Parathyroid adenoma (tissue), 2 donors: Measurements from ENCODE around the gene PPM1H.

Experiments used
- H2AFZ ChIP-seq: fragments of 300-600 bp; sonication (generic); one replicate; pipeline ENCODE4 v1.7.0; 2017; ENCODE audit warnings: antibody characterized with exemption, mild to moderate bottlenecking
- H3K27ac ChIP-seq: fragments of 300-600 bp; sonication (generic); one replicate; pipeline ENCODE4 v1.7.0; 2017
- H3K27me3 ChIP-seq: fragments of 300-600 bp; sonication (generic); one replicate; pipeline ENCODE4 v1.7.0; 2017; ENCODE audit warnings: low read length; ENCODE audit not compliant: control insufficient read depth, insufficient read depth
- H3K36me3 ChIP-seq: fragments of 300-600 bp; sonication (generic); one replicate; pipeline ENCODE4 v1.7.0; 2017; ENCODE audit warnings: low read length; ENCODE audit not compliant: control insufficient read depth, insufficient read depth
- H3K4me1 ChIP-seq: fragments of 300-600 bp; sonication (generic); one replicate; pipeline ENCODE4 v1.7.0; 2017; ENCODE audit warnings: control low read depth
- H3K4me2 ChIP-seq: fragments of 300-600 bp; sonication (generic); one replicate; pipeline ENCODE4 v1.7.0; 2017; ENCODE audit warnings: low read length
- H3K4me3 ChIP-seq: fragments of 300-600 bp; sonication (generic); one replicate; pipeline ENCODE4 v1.7.0; 2017; ENCODE audit warnings: low read depth, low read length
- H3K79me2 ChIP-seq: fragments of 300-600 bp; sonication (generic); one replicate; pipeline ENCODE4 v1.7.0; 2017; ENCODE audit warnings: control low read depth
- H3K9ac ChIP-seq: fragments of 300-600 bp; sonication (generic); one replicate; pipeline ENCODE4 v1.7.0; 2017; ENCODE audit warnings: mild to moderate bottlenecking
- H3K9me3 ChIP-seq: fragments of 300-600 bp; sonication (generic); one replicate; pipeline ENCODE4 v1.7.0; 2017; ENCODE audit warnings: low read length; ENCODE audit not compliant: control insufficient read depth
- TF ChIP-seq, protein P1 (sequence below): fragments of 300-600 bp; sonication (generic); IDR thresholded peaks from one replicate; pipeline ENCODE4 v1.7.0; 2017; ENCODE audit warnings: antibody characterized with exemption, mild to moderate bottlenecking
- donor health status: primary hyperparathyroidism.

PPM1H gene

DNA sequence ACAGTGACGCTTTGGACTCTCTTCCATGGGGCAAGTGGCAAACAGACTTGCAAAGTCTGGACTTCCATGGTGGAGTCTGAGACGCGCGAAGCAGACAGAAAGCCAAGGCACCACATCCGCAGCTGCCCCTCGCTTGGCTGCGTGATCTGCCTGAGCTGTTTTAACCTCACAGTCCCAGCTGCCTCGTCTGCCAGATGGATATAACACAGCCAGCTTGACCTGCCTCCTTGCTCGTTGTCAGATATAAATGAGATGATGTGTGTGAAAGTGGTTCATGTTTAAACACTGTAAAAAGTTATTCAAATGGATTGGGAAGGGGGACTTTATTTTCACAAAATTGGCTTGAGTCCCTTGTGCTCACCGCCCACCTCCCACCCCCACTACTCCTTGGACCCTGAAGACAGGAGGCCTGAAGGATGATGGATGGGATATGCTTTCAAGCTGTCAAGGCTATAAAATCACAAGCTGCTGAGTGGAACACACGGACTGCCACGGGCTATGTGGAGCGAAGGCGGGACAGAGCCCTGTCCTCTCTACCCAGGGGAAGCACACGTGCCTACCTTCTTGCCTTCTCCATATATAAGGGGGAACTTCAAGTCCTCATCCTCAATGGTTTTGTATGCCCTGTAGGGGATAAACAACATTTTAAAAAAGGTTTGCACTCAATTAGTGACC, 241.4 kb downstream of the PPM1H start:
- TF ChIP-seq, protein P1, sequence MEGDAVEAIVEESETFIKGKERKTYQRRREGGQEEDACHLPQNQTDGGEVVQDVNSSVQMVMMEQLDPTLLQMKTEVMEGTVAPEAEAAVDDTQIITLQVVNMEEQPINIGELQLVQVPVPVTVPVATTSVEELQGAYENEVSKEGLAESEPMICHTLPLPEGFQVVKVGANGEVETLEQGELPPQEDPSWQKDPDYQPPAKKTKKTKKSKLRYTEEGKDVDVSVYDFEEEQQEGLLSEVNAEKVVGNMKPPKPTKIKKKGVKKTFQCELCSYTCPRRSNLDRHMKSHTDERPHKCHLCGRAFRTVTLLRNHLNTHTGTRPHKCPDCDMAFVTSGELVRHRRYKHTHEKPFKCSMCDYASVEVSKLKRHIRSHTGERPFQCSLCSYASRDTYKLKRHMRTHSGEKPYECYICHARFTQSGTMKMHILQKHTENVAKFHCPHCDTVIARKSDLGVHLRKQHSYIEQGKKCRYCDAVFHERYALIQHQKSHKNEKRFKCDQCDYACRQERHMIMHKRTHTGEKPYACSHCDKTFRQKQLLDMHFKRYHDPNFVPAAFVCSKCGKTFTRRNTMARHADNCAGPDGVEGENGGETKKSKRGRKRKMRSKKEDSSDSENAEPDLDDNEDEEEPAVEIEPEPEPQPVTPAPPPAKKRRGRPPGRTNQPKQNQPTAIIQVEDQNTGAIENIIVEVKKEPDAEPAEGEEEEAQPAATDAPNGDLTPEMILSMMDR: no peak

DNA sequence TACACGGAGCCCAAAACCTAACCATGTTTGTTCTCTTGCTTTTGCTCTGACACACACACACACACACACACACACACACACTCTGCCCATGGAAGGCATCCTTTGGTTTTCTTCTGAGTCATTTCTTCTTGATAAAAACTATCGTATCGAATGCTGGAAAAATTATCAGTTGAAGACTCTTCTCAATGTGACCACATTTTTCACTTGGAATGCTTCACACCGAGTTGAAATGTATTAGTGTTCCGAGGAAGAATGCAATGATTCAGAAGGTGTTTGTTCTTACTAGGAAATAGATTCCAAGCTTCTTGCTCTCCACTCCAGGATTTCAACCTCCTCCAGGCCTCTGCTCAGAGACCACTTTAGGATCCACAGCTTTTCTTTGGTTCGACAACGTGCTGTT, 242.1 kb downstream of the PPM1H start:
- Histone ChIP-seq H3K4me1 (no peaks in the 10 kb centered on the region), H3K9ac (no peak overlapping the region), H3K4me2 (no peak overlapping the region), H3K27me3 (no peaks in the 10 kb centered on the region), H3K27ac (no peak overlapping the region), H3K4me3 (no peak overlapping the region), H3K79me2 (no peaks in the 10 kb centered on the region), H2AFZ (no peak overlapping the region), H3K36me3 (no peaks in the 10 kb centered on the region), H3K9me3 (no peaks in the 10 kb centered on the region)
- TF ChIP-seq, protein P1: no peak

More for the DNA sequence above, 241.4 kb downstream of the PPM1H start:
- Histone ChIP-seq H3K4me3 (no peak overlapping the region), H3K27me3 (no peaks in the 10 kb centered on the region), H3K36me3 (no peaks in the 10 kb centered on the region), H3K27ac (no peak overlapping the region), H2AFZ (no peak overlapping the region), H3K4me1 (no peaks in the 10 kb centered on the region), H3K79me2 (no peaks in the 10 kb centered on the region), H3K9ac (no peak overlapping the region), H3K4me2 (no peak overlapping the region), H3K9me3 (no peaks in the 10 kb centered on the region)

DNA sequence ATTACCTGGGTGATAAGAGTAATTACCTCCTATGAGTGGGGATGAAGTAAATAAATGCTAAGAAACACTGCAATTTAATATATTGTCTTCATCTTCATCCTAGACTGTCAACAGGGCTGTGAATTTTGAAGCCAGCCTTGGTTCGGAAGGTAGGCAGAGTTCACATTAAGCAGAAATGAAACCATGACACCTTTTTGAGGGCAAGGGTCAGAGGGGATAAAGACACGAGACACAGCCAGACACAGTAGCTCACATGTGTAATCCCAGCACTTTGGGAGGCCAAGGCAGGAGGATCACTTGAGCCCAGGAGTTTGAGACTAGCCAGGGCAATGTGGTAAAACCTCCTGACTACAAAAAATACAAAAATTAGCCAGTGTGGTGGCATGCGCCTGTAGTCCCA, 243.6 kb downstream of the PPM1H start:
- Histone ChIP-seq H2AFZ (no peak overlapping the region), H3K79me2 (peaks cover 5% of the 10 kb centered on the region), H3K4me2 (no peak overlapping the region), H3K4me3 (no peak overlapping the region), H3K9ac (no peak overlapping the region), H3K36me3 (no peaks in the 10 kb centered on the region), H3K4me1 (no peaks in the 10 kb centered on the region), H3K27me3 (no peaks in the 10 kb centered on the region), H3K9me3 (no peaks in the 10 kb centered on the region), H3K27ac (no peak overlapping the region)
- TF ChIP-seq, protein P1: no peak

DNA sequence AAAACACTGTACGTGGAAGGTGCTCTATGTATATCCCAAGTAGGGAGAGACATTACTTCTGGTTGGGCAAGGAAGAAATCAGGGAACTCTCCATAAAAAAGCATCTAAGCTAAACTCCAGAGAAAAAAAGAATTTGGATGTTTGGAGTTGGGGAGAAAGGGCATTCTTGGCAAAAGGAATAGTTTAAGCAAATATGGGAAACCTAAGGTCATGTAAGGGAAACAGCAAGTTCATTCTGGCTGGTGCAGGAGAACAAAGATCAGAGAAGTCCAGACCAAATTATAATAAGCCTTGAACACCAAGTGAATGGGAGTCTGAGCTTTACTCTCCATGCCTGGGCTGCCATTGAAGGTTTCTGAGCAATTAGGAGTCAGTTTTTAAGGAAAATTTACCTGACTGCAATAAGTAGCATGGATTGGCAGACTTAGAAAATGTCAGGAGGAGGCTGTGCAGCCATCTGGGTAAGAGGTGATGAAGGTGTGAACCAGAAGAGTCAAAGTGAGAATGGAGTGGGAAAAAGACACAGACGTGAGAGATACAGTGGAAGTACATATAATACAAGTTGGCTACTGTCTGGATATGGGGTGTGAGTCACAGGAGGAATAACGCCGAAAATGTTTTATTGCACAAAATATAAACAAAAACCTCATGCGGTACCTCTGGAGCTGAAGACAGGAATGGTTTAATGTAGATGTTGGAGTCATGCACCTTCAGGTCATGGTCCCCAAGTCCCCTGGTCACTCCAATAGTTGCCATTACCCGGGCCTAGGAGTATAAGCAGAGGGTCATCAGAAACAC, 245.7 kb downstream of the PPM1H start:
- Histone ChIP-seq H3K4me1 (no peaks in the 10 kb centered on the region), H3K9ac (no peak overlapping the region), H3K36me3 (no peaks in the 10 kb centered on the region), H2AFZ (no peak overlapping the region), H3K27me3 (no peaks in the 10 kb centered on the region), H3K4me2 (no peak overlapping the region), H3K27ac (no peak overlapping the region), H3K4me3 (no peak overlapping the region), H3K9me3 (no peaks in the 10 kb centered on the region), H3K79me2 (peaks cover 6% of the 10 kb centered on the region)
- TF ChIP-seq, protein P1: no peak
